Mononuclear cell (primary cell): ENCODE data around the gene DEAF1. TPM values are rescaled to one million over a fixed set of nuclear protein-coding genes. Genes with fewer than 3 reads are reported as not detected.

Experiments
- H3K27me3 ChIP-seq: 2 replicates; pipeline ENCODE4 v1.6.0; 2011; ENCODE audit warnings: low read length, control low read depth; ENCODE audit not compliant: insufficient read depth
- H3K4me1 ChIP-seq: 2 replicates; pipeline ENCODE4 v1.5.1; 2011; ENCODE audit warnings: mild to moderate bottlenecking, low read length, control low read depth; ENCODE audit not compliant: insufficient read depth
- H3K4me3 ChIP-seq: 2 replicates; pipeline ENCODE4 v1.5.1; 2011; ENCODE audit warnings: mild to moderate bottlenecking, low read length, moderate library complexity
- H3K9me3 ChIP-seq: 2 replicates; pipeline ENCODE4 v1.5.1; 2011; ENCODE audit warnings: low read depth, mild to moderate bottlenecking, control low read depth, low read length
- total RNA-seq: library from RNA; depleted of rRNA; stranded (reverse); fragments of >200 nt; gene quantifications from one replicate; pipeline ENCODE4 v1.2.3, GENCODE V29; 2012

DEAF1 gene
- total RNA-seq, 1 donor, result 30.7 TPM

GRCh38 chr11:707817-708420, 12.9 kb upstream of the DEAF1 start:
- peaks cover 13% of the 10 kb centered on the region for H3K27me3 ChIP-seq
- peaks cover 9% of the 10 kb centered on the region for H3K4me1 ChIP-seq
- no peaks in the 10 kb centered on the region for H3K9me3 ChIP-seq
- H3K4me3 ChIP-seq, result no peak overlapping the region

DNA sequence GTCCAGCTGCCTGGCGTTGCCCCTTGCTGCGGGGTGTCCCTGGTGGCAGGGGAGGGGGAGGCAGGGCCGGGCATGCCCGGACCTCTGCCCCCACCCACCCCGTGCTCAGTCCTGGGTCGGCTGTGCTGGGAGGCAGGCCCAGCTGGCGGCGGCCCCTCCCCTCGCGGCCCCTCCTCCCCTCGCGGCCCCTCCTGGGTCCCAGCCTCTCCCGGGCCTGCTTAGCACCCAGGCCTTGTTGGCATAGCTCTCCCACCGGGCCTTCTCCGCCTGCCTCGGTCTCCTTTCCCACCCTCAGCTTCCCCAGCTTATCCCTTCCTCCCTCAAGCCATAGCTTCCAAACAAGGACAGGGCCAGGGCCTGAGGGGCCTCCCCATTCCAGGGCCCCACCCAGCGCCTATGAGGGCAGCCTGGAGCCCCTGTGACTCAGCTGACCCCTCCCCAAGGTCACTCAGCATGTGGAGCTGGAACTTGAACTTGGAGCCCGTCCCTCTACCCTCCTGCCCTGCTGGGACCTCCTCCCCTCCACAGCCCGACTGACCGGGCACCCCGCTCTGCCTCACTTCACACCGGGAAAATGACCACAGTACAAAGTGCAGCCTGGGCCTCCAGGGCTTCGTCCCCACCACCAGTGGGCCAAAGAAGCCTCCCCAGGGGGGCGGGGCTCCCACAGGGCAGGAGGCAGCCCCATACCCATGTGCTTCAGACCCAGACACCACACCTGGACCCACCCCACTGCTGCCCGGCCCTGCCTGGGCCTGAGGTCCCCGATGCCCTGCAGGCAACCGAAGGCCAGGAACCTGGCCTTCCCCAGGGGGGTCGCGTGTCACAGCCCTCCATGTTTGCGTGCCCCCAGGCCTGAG, 12.2 kb upstream of the DEAF1 start:
- peaks cover 14% of the 10 kb centered on the region for H3K4me1 ChIP-seq
- no peak overlapping the region for H3K4me3 ChIP-seq
- no peaks in the 10 kb centered on the region for H3K9me3 ChIP-seq
- peaks cover 13% of the 10 kb centered on the region for H3K27me3 ChIP-seq

GRCh38 chr11:706439-706956, 11.5 kb upstream of the DEAF1 start:
- Histone ChIP-seq H3K9me3 (no peaks in the 10 kb centered on the region), H3K4me3 (no peak overlapping the region), H3K27me3 (peaks cover 13% of the 10 kb centered on the region), H3K4me1 (peaks cover 14% of the 10 kb centered on the region)

GRCh38 chr11:705646-706438, 10.8 kb upstream of the DEAF1 start, which contains the start of gene EPS8L2:
Gene EPS8L2 (plus strand): TSS chr11:706231. CDS start chr11:709408, 3,177 bp downstream.
- Histone ChIP-seq H3K4me1 (peaks cover 14% of the 10 kb centered on the region), H3K4me3 (no peak within 1 kb of the TSS), H3K9me3 (no peaks in the 10 kb centered on the region), H3K27me3 (peaks cover 13% of the 10 kb centered on the region)

- H3K9me3 ChIP-seq, result no peaks in the 10 kb centered on the region
- peaks cover 14% of the 10 kb centered on the region for H3K4me1 ChIP-seq
- H3K4me3 ChIP-seq, result no peak overlapping the region
- peaks cover 11% of the 10 kb centered on the region for H3K27me3 ChIP-seq
These were observed 10.0 kb upstream of the DEAF1 start for GRCh38 chr11:704781-705645.

DNA sequence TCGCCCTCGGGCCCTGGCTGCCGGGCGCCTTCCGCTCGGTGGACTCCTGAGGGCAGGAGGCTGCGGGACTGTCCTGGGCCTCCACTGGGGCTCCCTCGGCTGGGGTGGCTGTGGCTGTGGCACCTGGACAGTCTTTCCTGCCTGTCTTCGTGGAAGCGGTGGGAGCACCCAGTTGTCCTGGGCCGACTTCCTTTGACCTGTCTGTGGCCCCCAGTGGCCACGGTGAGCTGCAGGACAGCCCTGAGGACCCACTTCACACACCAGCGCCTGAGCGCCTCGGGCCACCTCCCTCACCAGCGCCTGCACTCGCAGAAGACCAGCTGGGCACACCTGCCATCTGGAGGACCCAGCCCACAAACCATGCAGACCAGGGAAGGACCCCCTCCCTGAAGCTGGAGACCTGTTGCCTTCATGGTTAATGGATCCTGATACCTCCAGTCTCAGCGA, 9.2 kb upstream of the DEAF1 start:
- Histone ChIP-seq H3K4me3 (no peak overlapping the region), H3K4me1 (peaks cover 14% of the 10 kb centered on the region), H3K27me3 (peaks cover 11% of the 10 kb centered on the region), H3K9me3 (no peaks in the 10 kb centered on the region)

GRCh38 chr11:703506-703905, 8.5 kb upstream of the DEAF1 start:
- Histone ChIP-seq H3K4me3 (no peak overlapping the region), H3K27me3 (peaks cover 11% of the 10 kb centered on the region), H3K9me3 (no peaks in the 10 kb centered on the region), H3K4me1 (peaks cover 18% of the 10 kb centered on the region)

- H3K27me3 ChIP-seq, result peaks cover 10% of the 10 kb centered on the region
- no peaks in the 10 kb centered on the region for H3K9me3 ChIP-seq
- peaks cover 25% of the 10 kb centered on the region for H3K4me1 ChIP-seq
- no peak overlapping the region for H3K4me3 ChIP-seq
These were observed 7.7 kb upstream of the DEAF1 start for GRCh38 chr11:702462-703461.

GRCh38 chr11:701741-702461, 6.9 kb upstream of the DEAF1 start:
- peaks cover 34% of the 10 kb centered on the region for H3K4me1 ChIP-seq
- no peak overlapping the region for H3K4me3 ChIP-seq

DNA sequence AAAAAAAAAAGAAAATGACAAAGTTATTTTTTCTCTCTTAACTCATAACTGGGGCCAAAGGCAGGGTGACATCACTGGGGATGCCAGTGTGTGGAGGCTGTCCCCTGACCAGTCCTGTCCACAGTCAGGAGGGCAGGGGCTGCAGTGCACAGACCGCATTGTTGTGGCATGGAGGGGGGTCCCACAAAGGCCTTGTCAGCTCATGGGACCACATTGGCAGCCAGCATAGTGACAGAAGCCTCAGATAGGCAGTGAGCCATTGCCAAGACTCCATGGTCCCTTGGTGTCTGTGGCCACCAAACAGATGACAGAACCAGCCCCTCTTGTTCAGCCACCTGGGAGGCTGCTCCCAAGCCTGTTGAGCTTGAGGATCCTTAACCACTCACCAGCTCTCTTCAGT, 4.7 kb upstream of the DEAF1 start:
- H3K27me3 ChIP-seq, result no peaks in the 10 kb centered on the region
- H3K4me1 ChIP-seq, result peaks cover 37% of the 10 kb centered on the region
- H3K4me3 ChIP-seq, result no peak overlapping the region
- H3K9me3 ChIP-seq, result no peaks in the 10 kb centered on the region

More at GRCh38 chr11:701741-702461, 6.9 kb upstream of the DEAF1 start:
- Histone ChIP-seq H3K9me3 (no peaks in the 10 kb centered on the region), H3K27me3 (peaks cover 6% of the 10 kb centered on the region)

DNA sequence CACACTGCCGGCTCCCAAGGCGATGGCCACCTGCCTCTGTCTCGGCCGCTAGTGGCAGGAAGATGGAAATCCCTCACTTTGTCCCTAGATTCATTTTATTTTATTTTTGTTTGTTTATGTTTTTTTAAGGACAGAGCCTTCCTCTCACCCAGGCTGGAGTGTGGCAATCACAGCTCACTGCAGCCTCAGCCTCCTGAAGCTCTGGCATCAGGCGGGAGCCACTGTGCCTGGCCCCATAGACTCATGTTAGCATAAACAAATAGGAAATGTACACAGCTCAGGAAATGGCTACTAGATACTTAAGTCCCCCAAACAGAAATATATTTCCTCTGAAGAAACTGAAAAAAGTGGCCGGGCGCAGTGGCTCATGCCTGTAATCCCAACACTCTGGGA, 4.1 kb upstream of the DEAF1 start:
- no peaks in the 10 kb centered on the region for H3K9me3 ChIP-seq
- no peak overlapping the region for H3K4me3 ChIP-seq
- peaks cover 38% of the 10 kb centered on the region for H3K4me1 ChIP-seq
- H3K27me3 ChIP-seq, result no peaks in the 10 kb centered on the region

DNA sequence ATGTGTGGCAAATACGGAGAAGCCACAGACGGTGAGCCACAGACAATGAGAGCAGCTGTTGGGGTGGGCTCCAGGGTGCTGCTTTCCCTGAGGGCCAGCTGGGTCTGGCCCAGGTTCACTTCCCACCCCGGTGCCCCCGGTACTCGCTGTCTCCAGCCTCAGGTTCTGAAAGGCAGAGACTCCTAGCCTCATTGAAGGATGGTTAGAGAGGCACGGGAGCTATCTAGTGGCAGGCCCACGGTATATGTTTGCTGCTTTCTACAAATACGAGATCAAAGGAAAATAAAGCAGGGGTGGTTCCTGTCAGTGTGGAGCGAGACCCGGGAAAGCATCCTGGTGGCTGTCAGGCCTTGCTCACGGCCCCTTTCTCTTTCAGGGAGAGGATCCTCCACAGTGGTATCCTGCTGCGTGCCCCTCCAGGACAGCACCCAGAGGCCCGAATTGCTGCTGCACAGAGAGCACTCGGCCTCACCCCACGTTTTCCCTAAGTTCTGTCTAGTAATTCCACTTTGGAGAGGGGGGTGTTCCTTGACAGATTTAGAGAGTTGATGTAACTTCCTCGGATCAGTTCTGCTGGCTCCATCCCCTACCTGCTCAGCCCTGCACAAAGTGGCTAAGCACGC, 3.6 kb upstream of the DEAF1 start:
- H3K4me1 ChIP-seq, result peaks cover 43% of the 10 kb centered on the region
- H3K4me3 ChIP-seq, result no peak overlapping the region
- no peaks in the 10 kb centered on the region for H3K27me3 ChIP-seq
- no peaks in the 10 kb centered on the region for H3K9me3 ChIP-seq
